H9 (cell line): ENCODE measurements around the gene NACC2. TPM values are rescaled to one million over a fixed set of nuclear protein-coding genes. Genes with fewer than 3 reads are reported as not detected.
A peak's percentile ranks its signal among the peaks of the same experiment; 100 is the strongest.

Source experiments
- DNase-seq: peaks from one replicate; pipeline ENCODE4 v3.0.0-alpha.2; 2017
- H2AFZ ChIP-seq: one replicate; pipeline ENCODE4 v1.6.1; 2013; ENCODE audit warnings: mild to moderate bottlenecking, low read length, control low read depth, moderate library complexity
- H2AK5ac ChIP-seq: 2 replicates; pipeline ENCODE4 v1.6.1; 2013; ENCODE audit warnings: low read length, control low read depth, mixed read lengths; ENCODE audit not compliant: insufficient read length
- H2BK120ac ChIP-seq: one replicate; pipeline ENCODE4 v1.6.1; 2013; ENCODE audit warnings: low read depth, mild to moderate bottlenecking, low read length, control low read depth, inconsistent platforms; ENCODE audit not compliant: poor library complexity, severe bottlenecking
- H2BK12ac ChIP-seq: 2 replicates; pipeline ENCODE4 v1.6.1; 2013; ENCODE audit warnings: low read length, control low read depth, mixed read lengths, low read depth; ENCODE audit not compliant: insufficient read length
- H2BK15ac ChIP-seq: 2 replicates; pipeline ENCODE4 v1.6.1; 2013; ENCODE audit warnings: low read depth, low read length, control low read depth
- H2BK20ac ChIP-seq: one replicate; pipeline ENCODE4 v1.6.1; 2013; ENCODE audit warnings: low read depth, mild to moderate bottlenecking, low read length, control low read depth, inconsistent platforms; ENCODE audit not compliant: poor library complexity, severe bottlenecking
- H2BK5ac ChIP-seq: 2 replicates; pipeline ENCODE4 v1.6.1; 2013; ENCODE audit warnings: low read length, control low read depth, mixed read lengths; ENCODE audit not compliant: insufficient read length
- H3K14ac ChIP-seq: 2 replicates; pipeline ENCODE4 v1.6.1; 2013; ENCODE audit warnings: low read length, control low read depth; ENCODE audit not compliant: insufficient read depth
- H3K18ac ChIP-seq: 2 replicates; pipeline ENCODE4 v1.6.1; 2013; ENCODE audit warnings: low read depth, mild to moderate bottlenecking, mixed read lengths, low read length, control low read depth; ENCODE audit not compliant: insufficient read length
- H3K23ac ChIP-seq: 2 replicates; pipeline ENCODE4 v1.6.1; 2013; ENCODE audit warnings: low read length, control low read depth, mixed read lengths, low read depth; ENCODE audit not compliant: insufficient read length
- H3K23me2 ChIP-seq: 2 replicates; pipeline ENCODE4 v1.6.1; 2013; ENCODE audit warnings: low read depth, mild to moderate bottlenecking, mixed read lengths, low read length, control low read depth; ENCODE audit not compliant: insufficient read length, poor library complexity, severe bottlenecking
- H3K27ac ChIP-seq: 2 replicates; pipeline ENCODE4 v1.5.1; 2013; ENCODE audit warnings: low read length, control low read depth, mixed read lengths, low read depth; ENCODE audit not compliant: insufficient read length
- H3K27me3 ChIP-seq: 2 replicates; pipeline ENCODE4 v1.6.1; 2013; ENCODE audit warnings: low read length, control low read depth, inconsistent platforms; ENCODE audit not compliant: insufficient read depth
- H3K4ac ChIP-seq: 2 replicates; pipeline ENCODE4 v1.6.1; 2013; ENCODE audit warnings: low read depth, mild to moderate bottlenecking, control low read depth, inconsistent platforms, low read length, moderate library complexity
- H3K4me1 ChIP-seq: 2 replicates; pipeline ENCODE4 v1.6.1; 2013; ENCODE audit warnings: low read length, control low read depth, inconsistent platforms; ENCODE audit not compliant: insufficient read depth
- H3K4me2 ChIP-seq: 2 replicates; pipeline ENCODE4 v1.6.1; 2013; ENCODE audit warnings: low read length, control low read depth, mixed read lengths; ENCODE audit not compliant: insufficient read length, insufficient read depth
- H3K56ac ChIP-seq: 2 replicates; pipeline ENCODE4 v1.6.1; 2013; ENCODE audit warnings: low read depth, mild to moderate bottlenecking, mixed read lengths, low read length, control low read depth; ENCODE audit not compliant: insufficient read length
- H3K79me1 ChIP-seq: 2 replicates; pipeline ENCODE4 v1.6.1; 2013; ENCODE audit warnings: low read depth, mild to moderate bottlenecking, moderate library complexity, low read length, control low read depth, inconsistent platforms; ENCODE audit not compliant: insufficient read depth, poor library complexity, severe bottlenecking
- H3K79me2 ChIP-seq: 2 replicates; pipeline ENCODE4 v1.6.1; 2013; ENCODE audit warnings: low read length, control low read depth, inconsistent platforms; ENCODE audit not compliant: insufficient read depth
- H3K9ac ChIP-seq: 2 replicates; pipeline ENCODE4 v1.6.1; 2013; ENCODE audit warnings: low read length, control low read depth, mixed read lengths; ENCODE audit not compliant: insufficient read length; ENCODE audit errors: extremely low read depth
- H3K9me3 ChIP-seq: one replicate; pipeline ENCODE4 v1.6.1; 2013; ENCODE audit warnings: low read depth, low read length, inconsistent platforms; ENCODE audit not compliant: control insufficient read depth
- H3T11ph ChIP-seq: one replicate; pipeline ENCODE4 v1.6.1; 2013; ENCODE audit warnings: mild to moderate bottlenecking, low read length, control low read depth, inconsistent platforms
- H4K20me1 ChIP-seq: one replicate; pipeline ENCODE4 v1.6.1; 2013; ENCODE audit not compliant: control insufficient read depth, insufficient read length, insufficient read depth
- H4K5ac ChIP-seq: 2 replicates; pipeline ENCODE4 v1.6.1; 2013; ENCODE audit warnings: low read depth, mild to moderate bottlenecking, mixed read lengths, low read length, control low read depth; ENCODE audit not compliant: insufficient read length
- H4K8ac ChIP-seq: replicated peaks from 2 replicates; pipeline ENCODE4 v1.6.1; 2013; ENCODE audit warnings: low read length, control low read depth, mixed read lengths, low read depth; ENCODE audit not compliant: insufficient read length
- H4K91ac ChIP-seq: 2 replicates; pipeline ENCODE4 v1.6.1; 2013; ENCODE audit warnings: low read depth, mild to moderate bottlenecking, moderate library complexity, mixed read lengths, low read length, control low read depth; ENCODE audit not compliant: insufficient read length
- H3K27ac Mint-ChIP-seq, 3 experiments: 2 replicates in 2 of 3; 3 replicates in 1 of 3; pipeline ENCODE4 v1.8.0; 2020 to 2021; ENCODE audit warnings: mixed read lengths in 3 of 3, mild to moderate bottlenecking in 1 of 3, moderate library complexity in 1 of 3
- H3K27me3 Mint-ChIP-seq: 2 replicates; pipeline ENCODE4 v1.8.0; 2021; ENCODE audit warnings: low read depth, mild to moderate bottlenecking, moderate library complexity, mixed read lengths
- H3K36me3 Mint-ChIP-seq, 3 experiments: 2 replicates in 2 of 3; 3 replicates in 1 of 3; pipeline ENCODE4 v1.8.0; 2020 to 2021; ENCODE audit warnings: low read depth in 3 of 3, mixed read lengths in 3 of 3; ENCODE audit not compliant: insufficient read depth in 1 of 3
- H3K4me1 Mint-ChIP-seq, 2 experiments: 2 replicates each; pipeline ENCODE4 v1.8.0; 2020; ENCODE audit warnings: mixed read lengths in 2 of 2
- H3K4me3 Mint-ChIP-seq, 2 experiments: 2 replicates in 1 of 2; 3 replicates in 1 of 2; pipeline ENCODE4 v1.8.0; 2020 to 2021; ENCODE audit warnings: mild to moderate bottlenecking in 2 of 2, mixed read lengths in 2 of 2, moderate library complexity in 1 of 2
- H3K9me3 Mint-ChIP-seq, 2 experiments: 2 replicates in 1 of 2; 3 replicates in 1 of 2; pipeline ENCODE4 v1.8.0; 2020; ENCODE audit warnings: mild to moderate bottlenecking in 2 of 2, mixed read lengths in 2 of 2, moderate library complexity in 1 of 2
- CTCF ChIP-seq: fragments of 200-600 bp; sonication (generic); conservative IDR thresholded peaks from 3 replicates; pipeline ENCODE4 v1.8.0; 2021; ENCODE audit warnings: antibody characterized with exemption, mild to moderate bottlenecking
- WGBS: extraction: QIAGEN DNeasy Blood & Tissue Kit; methylation state at CpG from one replicate; pipeline ENCODE4 v1.1.7; 2013; ENCODE audit warnings: missing lambda C conversion rate, low lambda C conversion rate, mixed read lengths; ENCODE audit not compliant: insufficient read length; ENCODE audit errors: extremely low coverage; 5-methylcytosine and 5-hydroxymethylcytosine counted together
- total RNA-seq: library from RNA; stranded (reverse); gene quantifications from 2 replicates; pipeline ENCODE4 v1.2.1, GENCODE V29; 2021

NACC2 gene
- total RNA-seq, 1 experiment from 2014 or later = 11.5 TPM

DNA sequence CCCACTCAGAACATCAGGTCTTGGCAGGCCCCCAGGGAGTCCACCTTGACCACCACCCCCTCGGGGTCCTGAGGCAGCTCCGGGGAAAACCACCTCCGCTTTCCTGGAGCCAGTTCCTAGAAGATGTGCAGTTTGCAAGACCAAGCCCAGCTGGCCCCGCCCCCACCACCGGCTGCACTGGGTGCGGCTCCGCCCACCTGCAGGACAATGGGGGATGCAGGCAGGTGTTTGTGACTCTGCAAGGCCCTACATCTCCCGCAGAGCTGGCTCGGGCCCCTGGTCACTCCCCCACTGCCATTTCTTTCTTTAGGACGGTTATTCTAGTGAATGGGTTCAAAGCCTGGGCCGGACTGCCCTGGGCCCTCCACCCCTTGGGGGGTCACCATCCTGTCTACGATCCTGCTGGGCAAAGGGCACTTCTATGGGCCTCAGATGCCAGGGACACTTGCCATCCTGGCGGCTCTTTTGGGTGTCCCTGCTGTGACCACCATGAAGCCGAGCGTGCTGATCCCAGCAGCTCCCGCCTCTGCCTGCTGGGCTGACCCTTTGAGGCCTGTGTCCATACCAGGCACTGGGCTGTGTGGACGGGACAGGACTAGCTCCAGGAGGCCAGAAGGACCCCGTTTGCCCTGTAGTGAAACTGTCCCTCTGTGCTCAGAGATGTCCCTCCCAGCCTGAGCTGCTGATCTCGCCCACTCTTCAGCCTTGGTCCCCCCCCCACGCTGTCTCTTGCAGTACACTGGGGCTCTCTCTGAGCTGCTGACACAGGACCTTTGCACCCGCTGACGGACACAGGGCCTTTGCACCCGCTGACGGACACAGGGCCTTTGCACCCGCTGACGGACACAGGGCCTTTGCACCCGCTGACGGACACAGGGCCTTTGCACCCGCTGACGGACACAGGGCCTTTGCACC lies 5.9 kb upstream of the NACC2 start:
- H4K8ac ChIP-seq = no peak overlapping the region
- peaks cover 6% of the 10 kb centered on the region; the same call in 1 of the 2 replicates for H3K4me1 ChIP-seq
- no peak overlapping the region for H3K9ac ChIP-seq
- H2BK15ac ChIP-seq = no peak overlapping the region
- peak; percentile 87 for DNase-seq
- H2BK120ac ChIP-seq = no peak overlapping the region
- H3K23me2 ChIP-seq = no peaks in the 10 kb centered on the region
- Mint-ChIP-seq H3K4me3 (no peak overlapping the region), H3K36me3 (no peaks in the 10 kb centered on the region), H3K27me3 (peaks cover 29% of the 10 kb centered on the region), H3K9me3 (no peaks in the 10 kb centered on the region), H3K27ac (no peak overlapping the region), H3K4me1 (peaks cover 36 to 43% of the 10 kb centered on the region in 2 experiments)
- H2BK5ac ChIP-seq = no peak overlapping the region
- no peak overlapping the region for H2BK12ac ChIP-seq
- no peak overlapping the region for H4K91ac ChIP-seq
- no peak overlapping the region for H3K4ac ChIP-seq
- no peaks in the 10 kb centered on the region for H3K79me1 ChIP-seq
- H2BK20ac ChIP-seq = no peak overlapping the region
- WGBS = no CpG with 5 or more reads among the region's 30 CpGs
- H3K14ac ChIP-seq = no peak overlapping the region; the same call in 1 of the 2 replicates
- H3K79me2 ChIP-seq = no peaks in the 10 kb centered on the region
- H3K56ac ChIP-seq = no peak overlapping the region
- TF ChIP-seq CTCF = no peak
- H4K20me1 ChIP-seq = no peaks in the 10 kb centered on the region
- H3K4me2 ChIP-seq = no peak overlapping the region
- H3K27ac ChIP-seq = no peak overlapping the region
- peaks cover 1% of the 10 kb centered on the region; the same call in 1 of the 2 replicates for H3K27me3 ChIP-seq
- no peak overlapping the region for H3K23ac ChIP-seq
- H2AK5ac ChIP-seq = no peak overlapping the region
- H3K18ac ChIP-seq = no peak overlapping the region
- no peak overlapping the region for H4K5ac ChIP-seq
- H3T11ph ChIP-seq = no peak overlapping the region
- no peaks in the 10 kb centered on the region for H3K9me3 ChIP-seq
- no peak overlapping the region for H2AFZ ChIP-seq
